ENCODE measurements around the gene ATP8A1. TPM values are rescaled to one million over a fixed set of nuclear protein-coding genes. Genes with fewer than 3 reads are reported as not detected.
A peak's percentile ranks its signal among the peaks of the same experiment; 100 is the strongest.

Gene ATP8A1
- total RNA-seq, 1 experiment from 2014 or later: 3.9 TPM

DNA sequence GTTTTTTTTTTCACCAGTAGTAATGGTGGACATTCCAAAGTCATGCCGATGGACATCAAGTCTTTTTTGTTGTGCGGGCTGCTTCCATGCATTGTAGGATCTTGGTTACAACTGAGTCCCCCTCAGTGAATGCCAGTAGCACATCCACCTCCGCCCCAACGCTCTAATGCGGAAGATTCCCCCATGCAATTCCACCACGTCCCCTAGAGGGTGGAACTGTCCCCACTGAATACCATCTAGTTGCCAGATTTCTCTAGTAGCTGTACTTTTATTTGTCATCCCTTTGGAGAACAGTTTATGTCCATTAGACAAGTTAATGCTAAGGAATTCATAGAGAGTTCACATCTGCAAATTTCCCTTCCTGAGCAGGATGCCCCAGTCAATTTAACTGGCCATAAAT is 252.9 kb downstream of the ATP8A1 start:
- Histone ChIP-seq H3K36me3 (replicated peaks; ENCODE audit: control insufficient read depth, insufficient read depth, low read length) (no peaks in the 10 kb centered on the region), H3K27me3 (ENCODE audit: control insufficient read depth, insufficient read depth, low read length) (peaks cover 24% of the 10 kb centered on the region), H3K4me3 (ENCODE audit: insufficient read depth, low read depth, low read length) (no peak overlapping the region)
- peak; percentile 77 for DNase-seq

DNA sequence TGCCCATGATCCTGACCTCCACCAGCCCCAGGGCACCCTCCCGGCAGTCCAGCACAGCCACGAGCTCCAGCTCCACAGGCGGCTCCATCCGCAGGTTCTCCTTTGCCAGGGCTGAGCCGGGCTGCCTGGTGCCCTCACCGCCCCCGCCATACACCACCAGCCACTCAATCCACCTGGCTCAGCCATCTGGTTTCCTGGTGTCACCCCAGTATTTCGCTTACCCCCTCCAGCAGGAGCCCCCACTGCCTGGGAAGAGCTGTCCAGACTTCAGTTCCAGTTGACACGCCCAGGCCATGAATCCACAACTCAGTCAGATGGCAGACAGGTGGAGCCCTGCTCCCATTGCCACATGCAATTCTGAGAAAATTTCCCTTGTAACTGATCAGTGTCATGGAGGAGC is 255.7 kb downstream of the ATP8A1 start:
- Histone ChIP-seq H3K36me3 (replicated peaks; ENCODE audit: control insufficient read depth, insufficient read depth, low read length) (no peaks in the 10 kb centered on the region), H3K27me3 (ENCODE audit: control insufficient read depth, insufficient read depth, low read length) (peaks cover 51% of the 10 kb centered on the region), H3K4me3 (ENCODE audit: insufficient read depth, low read depth, low read length) (no peak overlapping the region)
- DNase-seq: peak; percentile 26

DNA sequence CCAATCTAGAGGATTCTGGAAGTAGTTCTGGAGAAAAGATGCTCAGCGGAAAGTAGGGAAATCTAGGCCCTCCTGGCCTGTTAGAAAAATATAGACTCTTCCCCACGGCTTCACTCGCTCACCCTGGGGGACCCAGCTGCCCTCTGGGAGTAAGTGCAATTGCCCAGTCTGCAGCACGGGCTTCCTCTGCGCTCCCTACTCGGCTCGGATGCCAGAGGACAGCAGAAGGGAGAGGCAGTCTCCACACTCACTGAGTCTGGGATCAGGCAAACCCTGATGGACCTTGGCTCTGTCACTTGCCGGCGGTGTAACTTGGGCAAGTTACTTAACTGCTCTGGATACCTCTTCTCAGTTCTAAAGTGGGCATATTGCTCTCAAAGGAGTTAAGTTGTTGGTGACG is 257.5 kb downstream of the ATP8A1 start:
- Histone ChIP-seq H3K27me3 (ENCODE audit: control insufficient read depth, insufficient read depth, low read length) (peaks cover 68% of the 10 kb centered on the region), H3K36me3 (replicated peaks; ENCODE audit: control insufficient read depth, insufficient read depth, low read length) (no peaks in the 10 kb centered on the region), H3K4me3 (ENCODE audit: insufficient read depth, low read depth, low read length) (peak overlapping the region; percentile 61)
- peak; percentile 41 for DNase-seq

DNA sequence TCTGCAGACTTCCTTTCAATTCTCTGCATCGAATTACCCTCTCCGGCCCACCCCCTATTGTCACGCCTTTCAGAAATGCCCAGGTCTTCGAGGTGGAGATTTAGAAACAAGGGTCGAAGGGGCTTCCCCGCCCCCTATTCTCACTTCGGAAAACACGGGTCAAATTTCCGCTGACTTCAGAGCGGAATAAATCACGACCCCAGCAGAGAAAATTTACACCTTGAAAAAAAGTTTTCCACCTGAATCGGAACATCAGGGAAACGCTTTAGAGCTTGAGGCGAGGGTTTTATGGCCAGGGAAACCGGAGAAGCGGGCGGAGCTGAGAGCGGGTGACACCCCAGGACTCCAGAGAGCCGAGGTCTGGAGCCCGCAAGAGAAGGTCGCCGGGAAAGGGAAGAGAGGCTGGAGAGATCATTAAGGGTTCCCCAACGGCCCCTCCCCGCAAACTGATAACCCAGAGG is 258.0 kb downstream of the ATP8A1 start:
- Histone ChIP-seq H3K36me3 (replicated peaks; ENCODE audit: control insufficient read depth, insufficient read depth, low read length) (no peaks in the 10 kb centered on the region), H3K4me3 (ENCODE audit: insufficient read depth, low read depth, low read length) (peak overlapping the region; percentile 61), H3K27me3 (ENCODE audit: control insufficient read depth, insufficient read depth, low read length) (peaks cover 68% of the 10 kb centered on the region)
- peak; percentile 63 for DNase-seq

DNA sequence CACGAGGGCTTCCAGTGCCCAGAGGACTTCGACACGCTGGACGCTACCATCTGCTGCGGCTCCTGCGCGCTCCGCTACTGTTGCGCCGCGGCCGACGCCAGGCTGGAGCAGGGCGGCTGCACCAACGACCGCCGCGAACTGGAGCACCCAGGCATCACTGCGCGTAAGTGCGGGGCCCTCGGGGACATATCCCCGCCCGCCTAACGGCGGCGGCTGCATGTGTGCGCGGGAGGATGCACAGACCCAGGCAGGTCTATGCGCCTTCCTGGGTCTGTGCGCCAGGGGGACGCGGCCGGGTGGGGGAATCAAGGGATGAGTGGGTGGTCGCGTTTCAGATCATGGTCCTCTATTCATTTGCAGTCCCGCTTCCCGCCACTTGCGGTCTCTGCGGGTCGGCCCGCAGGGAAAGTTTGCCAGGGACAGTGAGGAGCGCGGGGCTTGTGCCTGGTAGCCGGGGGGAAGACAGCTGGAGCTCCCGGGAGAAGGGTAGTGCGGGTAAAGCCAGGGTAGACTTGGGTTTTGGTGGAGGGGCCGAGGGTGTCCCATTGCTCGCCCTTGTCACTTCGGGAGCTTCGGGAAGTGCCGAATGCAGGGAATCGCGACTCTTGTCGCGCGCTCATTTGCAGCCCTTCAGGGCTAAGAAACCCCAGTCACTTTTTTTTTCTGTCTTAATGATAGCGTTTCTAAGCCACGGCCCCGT is 258.6 kb downstream of the ATP8A1 start:
- peak overlapping the region; percentile 61 for H3K4me3 ChIP-seq (ENCODE audit: insufficient read depth, low read depth, low read length)
- no peaks in the 10 kb centered on the region for H3K36me3 ChIP-seq (replicated peaks; ENCODE audit: control insufficient read depth, insufficient read depth, low read length)
- peaks cover 68% of the 10 kb centered on the region for H3K27me3 ChIP-seq (ENCODE audit: control insufficient read depth, insufficient read depth, low read length)
- DNase-seq: peak; percentile 70

DNA sequence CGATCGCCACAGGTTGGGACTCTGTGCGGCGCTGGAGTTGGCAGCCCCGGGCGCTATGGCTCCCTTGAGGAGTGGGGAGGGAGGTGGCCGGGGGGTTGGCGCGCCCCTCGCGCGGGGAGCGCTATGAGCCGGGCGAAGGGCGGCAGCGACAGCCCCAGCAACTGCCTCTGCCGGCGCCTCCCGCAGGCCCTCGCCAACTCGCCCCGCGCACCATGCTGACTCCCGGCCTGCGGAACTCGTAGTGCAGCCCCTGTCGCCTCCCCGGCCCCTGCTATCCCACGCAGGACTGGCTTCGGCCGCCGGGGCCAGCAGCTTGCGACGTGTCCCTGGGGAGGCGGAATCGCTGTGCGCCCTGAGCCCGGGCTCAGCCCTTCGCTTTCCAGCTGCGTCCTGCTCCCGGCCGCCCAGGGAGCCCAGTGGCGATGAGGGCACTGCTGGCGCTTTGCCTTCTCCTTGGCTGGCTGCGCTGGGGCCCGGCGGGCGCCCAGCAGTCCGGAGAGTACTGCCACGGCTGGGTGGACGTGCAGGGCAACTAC is 259.2 kb downstream of the ATP8A1 start:
- H3K4me3 ChIP-seq (ENCODE audit: insufficient read depth, low read depth, low read length): peak overlapping the region; percentile 61
- DNase-seq: peak; percentile 63
- H3K36me3 ChIP-seq (replicated peaks; ENCODE audit: control insufficient read depth, insufficient read depth, low read length): no peaks in the 10 kb centered on the region
- H3K27me3 ChIP-seq (ENCODE audit: control insufficient read depth, insufficient read depth, low read length): peaks cover 68% of the 10 kb centered on the region

DNA sequence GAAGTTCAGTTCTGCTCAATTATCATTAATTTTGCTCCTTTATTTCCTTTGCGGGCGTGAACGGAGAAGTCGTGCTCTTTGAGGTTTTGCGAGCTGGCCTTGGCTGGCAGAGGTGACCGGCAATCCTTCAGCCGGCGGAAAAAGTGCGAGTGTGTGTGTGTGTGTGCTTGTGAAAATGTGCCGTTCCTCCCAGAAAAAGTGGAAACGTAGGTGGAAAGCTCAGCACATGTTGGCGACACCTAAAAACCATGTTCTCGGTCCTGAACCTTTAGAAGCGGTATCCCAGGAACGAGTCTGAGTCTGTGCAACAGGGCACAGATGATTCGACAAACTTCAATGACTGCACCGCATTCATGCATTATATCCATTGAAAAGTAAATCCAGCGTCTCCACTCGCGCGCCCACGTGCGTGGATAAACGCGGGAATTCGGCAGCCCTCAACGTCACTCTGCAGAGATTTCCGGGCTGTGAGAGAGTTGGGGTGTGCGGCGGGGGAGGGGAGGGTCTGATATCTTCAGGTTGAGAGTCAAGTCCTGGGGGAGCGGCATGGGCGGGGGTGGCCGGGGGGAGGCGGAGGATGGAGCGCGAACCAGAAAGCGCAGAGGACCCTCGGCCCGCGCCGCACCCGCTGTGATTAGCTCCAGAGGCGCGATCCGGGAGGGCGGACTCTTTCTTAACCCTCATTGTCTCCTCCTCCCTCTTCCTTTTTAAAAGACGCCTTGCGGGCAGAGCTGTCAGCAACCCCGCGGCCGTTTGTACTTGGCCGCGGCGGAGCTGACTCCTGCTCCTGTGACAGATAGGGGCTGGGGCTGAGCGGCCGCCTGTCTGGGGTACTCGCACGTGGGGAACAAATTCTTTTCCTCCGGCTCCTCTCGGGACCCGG is 259.9 kb downstream of the ATP8A1 start, which contains the start of gene SHISA3:
TSS of gene SHISA3 (plus strand) at position 737 of the 883 bp plus-strand sequence. CDS start 569 bp downstream, outside the sequence.
- Histone ChIP-seq H3K4me3 (ENCODE audit: insufficient read depth, low read depth, low read length) (peak within 1 kb of the TSS; percentile 61), H3K27me3 (ENCODE audit: control insufficient read depth, insufficient read depth, low read length) (peaks cover 68% of the 10 kb centered on the region), H3K36me3 (replicated peaks; ENCODE audit: control insufficient read depth, insufficient read depth, low read length) (no peaks in the 10 kb centered on the region)
- DNase-seq: peak; percentile 80

DNA sequence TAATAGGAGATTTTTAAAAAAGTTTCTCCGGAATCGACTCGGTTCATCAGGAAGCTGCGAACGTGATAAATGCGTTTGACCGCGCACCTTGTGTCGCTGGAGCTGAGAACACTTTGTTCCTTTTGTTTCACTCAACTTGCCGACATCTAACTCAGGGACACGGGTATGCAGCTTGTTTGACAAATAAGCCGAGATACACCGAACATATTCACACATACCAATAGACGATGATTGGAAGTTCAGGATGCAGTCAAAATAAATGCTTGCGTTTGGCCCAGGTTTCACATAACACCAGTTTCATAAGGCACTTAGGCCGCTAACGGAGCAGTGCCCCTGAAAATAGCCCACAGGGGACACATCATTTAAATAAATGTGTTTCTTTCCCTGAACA is 260.5 kb downstream of the ATP8A1 start:
- Histone ChIP-seq H3K36me3 (replicated peaks; ENCODE audit: control insufficient read depth, insufficient read depth, low read length) (no peaks in the 10 kb centered on the region), H3K4me3 (ENCODE audit: insufficient read depth, low read depth, low read length) (peak overlapping the region; percentile 61; the same call in 1 of the 2 replicates), H3K27me3 (ENCODE audit: control insufficient read depth, insufficient read depth, low read length) (peaks cover 68% of the 10 kb centered on the region)
- DNase-seq: no peak

DNA sequence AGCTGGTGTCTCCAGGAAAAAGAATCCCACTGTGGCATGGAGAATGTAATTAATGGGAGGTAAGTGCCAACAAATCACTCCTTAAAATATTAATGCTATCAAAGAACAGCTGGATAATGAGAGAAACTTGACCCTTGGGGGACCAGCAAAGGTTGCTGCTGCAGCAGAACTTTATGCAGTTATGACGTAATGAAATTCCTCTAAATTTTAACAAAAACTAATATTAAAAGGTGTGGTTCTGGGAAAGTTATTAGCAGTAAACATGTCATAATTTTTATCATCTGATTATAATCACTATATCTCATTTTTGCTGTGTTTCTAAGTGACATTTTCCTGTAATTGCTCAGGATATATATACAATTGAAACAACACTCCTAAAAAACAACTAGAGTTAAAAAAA is 261.3 kb downstream of the ATP8A1 start:
- Histone ChIP-seq H3K36me3 (replicated peaks; ENCODE audit: control insufficient read depth, insufficient read depth, low read length) (no peaks in the 10 kb centered on the region), H3K27me3 (ENCODE audit: control insufficient read depth, insufficient read depth, low read length) (peaks cover 60% of the 10 kb centered on the region), H3K4me3 (ENCODE audit: insufficient read depth, low read depth, low read length) (no peak overlapping the region)
- no peak for DNase-seq

DNA sequence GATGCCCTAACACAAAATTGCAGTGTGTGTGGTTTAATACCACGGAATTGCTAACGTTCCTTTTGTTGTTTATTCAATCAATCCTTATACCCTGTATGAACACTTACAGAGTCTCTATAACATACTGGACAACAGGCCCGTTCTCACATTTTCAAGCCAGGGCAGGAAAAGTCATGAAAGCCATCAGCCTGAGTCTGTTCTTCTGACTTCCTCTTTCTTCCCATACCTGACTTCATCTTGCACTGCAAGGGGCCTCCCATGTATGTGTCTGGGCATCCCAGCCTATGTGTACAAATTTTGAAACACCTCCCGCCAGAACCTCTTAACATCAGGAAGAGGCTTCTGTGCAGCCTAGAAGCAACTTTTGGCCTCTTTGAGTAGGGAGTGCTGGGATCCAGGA is 264.5 kb downstream of the ATP8A1 start:
- no peak for DNase-seq
- Histone ChIP-seq H3K27me3 (ENCODE audit: control insufficient read depth, insufficient read depth, low read length) (peaks cover 30% of the 10 kb centered on the region), H3K4me3 (ENCODE audit: insufficient read depth, low read depth, low read length) (no peak overlapping the region)

DNA sequence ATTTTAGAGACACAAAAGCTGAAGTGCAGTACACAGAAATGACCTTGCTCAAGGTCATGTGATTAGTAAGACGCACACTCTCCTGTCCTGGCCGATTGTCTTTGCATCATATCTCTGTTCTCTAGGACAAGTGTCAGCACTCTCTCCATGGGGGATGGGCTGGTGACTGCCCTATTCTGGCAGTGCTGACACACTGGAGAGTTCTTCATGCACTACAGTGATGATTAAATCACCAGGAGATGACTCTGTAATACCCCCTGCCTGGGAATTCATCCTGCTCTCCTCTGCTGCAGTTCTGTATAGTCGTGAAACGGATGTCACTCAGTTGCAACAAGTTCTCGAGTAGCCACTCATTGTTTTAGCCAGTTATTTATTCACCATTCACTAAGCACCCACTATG is 264.9 kb downstream of the ATP8A1 start:
- H3K4me3 ChIP-seq (ENCODE audit: insufficient read depth, low read depth, low read length): no peak overlapping the region
- H3K36me3 ChIP-seq (replicated peaks; ENCODE audit: control insufficient read depth, insufficient read depth, low read length): no peaks in the 10 kb centered on the region
- DNase-seq: no peak
- peaks cover 25% of the 10 kb centered on the region for H3K27me3 ChIP-seq (ENCODE audit: control insufficient read depth, insufficient read depth, low read length)

More for the DNA sequence above, 264.5 kb downstream of the ATP8A1 start:
- no peaks in the 10 kb centered on the region for H3K36me3 ChIP-seq (replicated peaks; ENCODE audit: control insufficient read depth, insufficient read depth, low read length)

DNA sequence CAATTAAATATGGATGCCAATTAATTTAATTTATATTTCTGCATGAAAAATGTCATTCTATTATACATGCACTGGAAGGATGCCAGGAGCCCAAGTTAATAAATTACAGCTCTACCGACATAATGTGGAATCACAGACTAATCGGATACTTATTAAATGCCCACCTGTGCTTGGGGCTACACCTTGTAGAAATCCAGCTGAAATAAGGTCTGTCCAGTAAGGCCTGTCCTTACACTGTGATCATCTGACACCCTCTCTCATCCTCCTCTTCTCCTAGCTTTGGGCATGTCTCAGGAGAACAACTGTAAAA is 265.6 kb downstream of the ATP8A1 start:
- no peak for DNase-seq
- no peak overlapping the region for H3K4me3 ChIP-seq (ENCODE audit: insufficient read depth, low read depth, low read length)
- H3K27me3 ChIP-seq (ENCODE audit: control insufficient read depth, insufficient read depth, low read length): peaks cover 19% of the 10 kb centered on the region
- H3K36me3 ChIP-seq (replicated peaks; ENCODE audit: control insufficient read depth, insufficient read depth, low read length): no peaks in the 10 kb centered on the region

DNA sequence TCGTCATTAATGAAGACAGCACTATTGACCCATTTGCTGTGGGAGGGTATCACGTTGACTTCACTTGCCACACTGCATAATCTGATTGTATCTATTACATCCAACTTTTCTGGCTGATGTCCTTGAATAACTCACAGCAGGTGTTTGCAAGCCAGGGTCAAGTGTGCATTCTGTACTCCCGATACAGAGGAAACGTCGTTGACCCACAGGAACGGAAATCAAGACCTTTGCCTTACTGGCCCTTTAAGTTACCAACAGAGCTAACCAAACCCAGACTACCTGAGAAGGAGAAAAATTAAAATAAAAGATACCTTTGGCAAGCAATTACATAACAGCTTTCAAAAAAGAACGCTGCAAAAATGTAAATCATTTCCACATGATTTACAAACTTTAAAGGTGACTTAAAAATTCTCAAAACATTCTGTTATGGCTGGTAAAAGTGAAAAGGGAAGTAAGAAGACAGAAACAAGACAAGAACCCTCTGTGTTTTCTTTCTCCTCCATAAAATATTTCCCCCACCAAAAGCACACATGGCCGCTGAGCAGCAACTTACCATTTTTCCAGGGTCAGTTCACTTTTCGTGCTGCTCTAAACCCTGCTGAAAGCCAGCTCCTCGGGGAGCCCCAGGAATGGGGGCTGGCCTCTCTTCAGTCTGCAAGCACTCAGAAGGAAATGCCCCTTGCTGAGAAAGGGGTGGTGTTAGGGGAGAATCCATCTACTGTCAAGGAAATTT is 266.1 kb downstream of the ATP8A1 start:
- Histone ChIP-seq H3K4me3 (ENCODE audit: insufficient read depth, low read depth, low read length) (no peak overlapping the region), H3K36me3 (replicated peaks; ENCODE audit: control insufficient read depth, insufficient read depth, low read length) (no peaks in the 10 kb centered on the region), H3K27me3 (ENCODE audit: control insufficient read depth, insufficient read depth, low read length) (peaks cover 13% of the 10 kb centered on the region)
- no peak for DNase-seq

DNA sequence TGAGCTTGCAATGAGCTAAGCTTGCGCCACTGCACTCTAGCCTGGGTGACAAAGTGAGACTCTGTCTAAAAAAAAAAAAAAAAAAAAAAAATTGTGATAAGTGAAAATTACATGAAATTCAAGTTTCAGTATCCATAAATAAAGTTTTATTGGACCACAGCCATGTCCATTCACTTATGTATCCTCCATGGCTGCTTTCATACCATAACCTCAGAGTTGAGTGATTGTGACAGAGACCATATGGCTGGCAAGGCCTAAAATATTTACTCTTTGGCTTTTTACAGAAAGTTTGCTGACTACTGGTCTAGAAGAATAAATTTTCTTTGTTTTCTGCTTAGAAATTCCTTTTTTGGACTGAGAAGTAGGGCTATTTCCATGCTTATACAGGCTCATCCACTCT is 271.4 kb downstream of the ATP8A1 start:
- Histone ChIP-seq H3K36me3 (replicated peaks; ENCODE audit: control insufficient read depth, insufficient read depth, low read length) (no peaks in the 10 kb centered on the region), H3K27me3 (ENCODE audit: control insufficient read depth, insufficient read depth, low read length) (no peaks in the 10 kb centered on the region), H3K4me3 (ENCODE audit: insufficient read depth, low read depth, low read length) (no peak overlapping the region)
- DNase-seq: no peak

Measured in H7 (cell line).